RWPE2 (cell line): Measurements from ENCODE around the gene RLN3.

Experiments used
- ATAC-seq: fragments of 200-7000 bp; cut with Tn5 transposase; 3 replicates; pipeline ENCODE4 v1.9.1; 2021; ENCODE audit warnings: low read depth
- DNase-seq: peaks from one replicate; pipeline ENCODE4 v3.0.0-alpha.2; 2020; ENCODE audit warnings: low spot score
- H3K27ac ChIP-seq: fragments of 450-650 bp; 2 replicates; pipeline ENCODE4 v1.5.1; 2017; ENCODE audit warnings: mild to moderate bottlenecking; ENCODE audit not compliant: poor library complexity, severe bottlenecking
- H3K27me3 ChIP-seq: fragments of 250-450 bp; sonication (Bioruptor Pico); 2 replicates; pipeline ENCODE4 v1.5.1; 2021; ENCODE audit warnings: mild to moderate bottlenecking, moderate library complexity; ENCODE audit not compliant: insufficient read depth, poor library complexity, severe bottlenecking
- H3K36me3 ChIP-seq: fragments of 250-450 bp; sonication (Bioruptor Pico); 2 replicates; pipeline ENCODE4 v1.5.1; 2020; ENCODE audit warnings: low read depth, mild to moderate bottlenecking, moderate library complexity
- H3K4me1 ChIP-seq: fragments of 250-450 bp; sonication (Bioruptor Pico); 2 replicates; pipeline ENCODE4 v1.5.1; 2021; ENCODE audit warnings: mild to moderate bottlenecking, moderate library complexity; ENCODE audit not compliant: insufficient read depth, poor library complexity, severe bottlenecking
- H3K4me3 ChIP-seq: fragments of 250-450 bp; sonication (Bioruptor Pico); 2 replicates; pipeline ENCODE4 v1.5.1; 2021; ENCODE audit warnings: mild to moderate bottlenecking, moderate library complexity; ENCODE audit not compliant: severe bottlenecking
- H3K9me3 ChIP-seq: fragments of 250-450 bp; sonication (Bioruptor Pico); 2 replicates; pipeline ENCODE4 v1.5.1; 2021; ENCODE audit warnings: mild to moderate bottlenecking, moderate library complexity; ENCODE audit not compliant: severe bottlenecking
- CTCF ChIP-seq: fragments of 450-650 bp; IDR thresholded peaks from one replicate; pipeline ENCODE4 v1.5.1; 2017; ENCODE audit warnings: mild to moderate bottlenecking, moderate library complexity; ENCODE audit not compliant: poor library complexity, severe bottlenecking

RLN3 gene

GRCh38 chr19:14058182-14059092, 30.5 kb downstream of the RLN3 start:
- Histone ChIP-seq H3K27me3 (peaks cover 16% of the 10 kb centered on the region), H3K4me3 (no peak overlapping the region), H3K4me1 (no peaks in the 10 kb centered on the region), H3K9me3 (no peaks in the 10 kb centered on the region), H3K36me3 (no peaks in the 10 kb centered on the region), H3K27ac (no peak overlapping the region)
- no peak for TF ChIP-seq CTCF
- DNase-seq (no peak), ATAC-seq (no peak)

DNA sequence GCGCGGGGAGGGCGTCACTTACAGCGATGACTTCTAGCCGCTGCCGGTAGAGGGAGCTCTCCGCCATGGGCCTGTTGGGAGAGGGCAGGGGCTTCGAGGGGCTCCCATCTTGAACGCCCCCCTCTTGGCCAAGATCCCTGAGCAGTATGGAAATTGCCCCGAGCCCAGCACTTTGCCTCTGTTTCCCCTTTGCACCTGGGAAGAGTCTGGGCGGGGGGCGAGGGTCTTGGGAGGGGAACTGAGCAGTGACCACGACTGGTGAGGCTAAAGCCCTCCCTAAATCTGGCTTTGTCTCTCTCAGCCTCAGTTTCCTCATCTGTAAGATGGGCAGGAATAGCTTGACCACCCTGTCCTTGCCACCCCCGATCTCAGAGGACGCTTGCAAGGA, 31.1 kb downstream of the RLN3 start:
- TF ChIP-seq CTCF, result peak; percentile 61
- H3K4me3 ChIP-seq, result no peak overlapping the region
- DNase-seq (no peak), ATAC-seq (no peak)
- H3K9me3 ChIP-seq, result no peaks in the 10 kb centered on the region
- H3K27me3 ChIP-seq, result peaks cover 16% of the 10 kb centered on the region
- no peak overlapping the region for H3K27ac ChIP-seq
- no peaks in the 10 kb centered on the region for H3K36me3 ChIP-seq
- H3K4me1 ChIP-seq, result no peaks in the 10 kb centered on the region

DNA sequence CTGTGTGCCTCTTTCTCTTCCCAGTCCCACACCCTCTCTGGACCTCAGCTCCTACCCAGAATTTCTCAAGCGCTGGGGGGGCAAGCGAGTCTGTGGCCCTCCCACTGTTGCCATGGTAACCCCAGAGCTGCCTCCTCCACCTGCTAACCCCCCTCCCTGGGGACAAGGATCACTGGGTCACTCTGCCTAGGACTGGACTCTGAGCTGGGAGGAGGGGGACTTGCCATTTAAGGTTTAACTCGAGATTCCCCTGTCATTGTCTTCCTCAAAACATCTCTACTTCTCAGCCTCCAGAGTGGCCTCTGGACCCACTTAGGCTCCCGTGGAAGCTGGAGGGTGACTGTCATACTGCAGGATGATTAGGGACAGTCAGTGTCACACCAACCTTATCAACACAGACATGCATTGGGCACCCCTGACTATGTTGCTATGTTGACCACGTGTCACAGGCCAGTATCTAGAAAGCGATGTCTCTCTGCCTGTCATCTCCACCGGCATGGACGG, 31.8 kb downstream of the RLN3 start:
- H3K4me3 ChIP-seq, result no peak overlapping the region
- no peaks in the 10 kb centered on the region for H3K9me3 ChIP-seq
- no peak for TF ChIP-seq CTCF
- ATAC-seq, result no peak
- H3K27me3 ChIP-seq, result peaks cover 16% of the 10 kb centered on the region
- no peak overlapping the region for H3K27ac ChIP-seq
- no peak for DNase-seq
- H3K36me3 ChIP-seq, result no peaks in the 10 kb centered on the region
- no peaks in the 10 kb centered on the region for H3K4me1 ChIP-seq

DNA sequence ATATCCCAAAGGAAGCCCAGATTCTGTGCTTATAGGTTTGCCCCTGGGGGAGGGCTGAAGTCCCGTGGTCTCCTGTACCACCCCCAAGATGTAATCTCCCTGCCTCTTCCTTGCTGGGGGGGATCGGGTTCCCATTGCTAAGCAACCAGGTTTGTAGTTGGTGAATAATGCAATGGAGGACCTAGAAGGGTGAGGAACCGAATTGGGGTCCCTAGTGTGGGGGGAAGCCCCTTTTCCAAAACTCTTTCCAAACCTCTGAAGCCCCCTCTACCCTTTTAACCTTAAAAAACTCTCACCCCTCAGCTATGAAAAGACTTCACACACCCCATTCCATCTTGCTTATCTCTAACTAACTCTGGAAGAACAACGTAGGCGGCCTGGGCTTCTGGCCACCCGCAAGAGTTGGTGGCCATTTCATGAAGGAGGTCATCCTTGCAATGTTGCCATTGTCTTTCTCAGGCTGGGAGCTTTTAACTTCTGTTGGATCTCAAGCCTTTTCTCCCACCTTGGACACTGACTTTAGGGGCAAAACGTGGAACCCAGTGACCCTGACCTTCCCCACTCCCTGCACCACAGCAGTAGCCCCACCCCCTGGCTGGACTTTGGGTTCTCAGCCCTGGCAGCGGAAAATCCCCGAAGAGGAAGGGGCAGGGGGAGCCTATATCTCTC, 33.3 kb downstream of the RLN3 start:
- Histone ChIP-seq H3K27ac (no peak overlapping the region), H3K27me3 (peaks cover 16% of the 10 kb centered on the region), H3K4me3 (no peak overlapping the region), H3K9me3 (no peaks in the 10 kb centered on the region), H3K36me3 (no peaks in the 10 kb centered on the region), H3K4me1 (no peaks in the 10 kb centered on the region)
- TF ChIP-seq CTCF, result no peak
- DNase-seq (no peak), ATAC-seq (no peak)
